ENCODE data around the gene CDK11A.
"Not testable (repeated sequence)": the region's sequence is repeated elsewhere in the genome, so short reads cannot be mapped to it uniquely, and the experiment has no call there.

Gene CDK11A

DNA sequence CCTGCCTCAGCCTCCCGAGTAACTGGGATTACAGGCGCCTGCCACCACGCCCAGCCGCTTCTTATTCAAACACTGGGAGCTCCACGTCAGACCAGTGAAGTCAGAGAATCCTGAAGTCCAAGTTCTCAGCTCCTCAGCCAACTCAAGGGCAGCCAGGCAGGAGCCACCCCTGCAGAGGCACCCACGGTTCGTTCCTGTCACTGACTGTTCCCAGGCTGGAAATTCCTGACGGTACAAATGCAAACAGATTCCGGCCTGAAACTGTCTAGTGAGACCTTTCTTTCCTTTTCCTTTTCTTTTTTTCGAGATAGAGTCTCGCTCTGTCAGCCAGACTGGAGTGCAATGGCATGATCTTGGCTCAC, 43.3 kb downstream of the CDK11A start:
- no peak for DNase-seq

GRCh38 chr1:1680031-1680911, 43.9 kb downstream of the CDK11A start:
- no peak for DNase-seq

GRCh38 chr1:1678581-1679380, 45.4 kb downstream of the CDK11A start:
- peak; percentile 75 for DNase-seq

- peak; percentile 41 for DNase-seq
These were observed 46.2 kb downstream of the CDK11A start for GRCh38 chr1:1677718-1678580.

DNA sequence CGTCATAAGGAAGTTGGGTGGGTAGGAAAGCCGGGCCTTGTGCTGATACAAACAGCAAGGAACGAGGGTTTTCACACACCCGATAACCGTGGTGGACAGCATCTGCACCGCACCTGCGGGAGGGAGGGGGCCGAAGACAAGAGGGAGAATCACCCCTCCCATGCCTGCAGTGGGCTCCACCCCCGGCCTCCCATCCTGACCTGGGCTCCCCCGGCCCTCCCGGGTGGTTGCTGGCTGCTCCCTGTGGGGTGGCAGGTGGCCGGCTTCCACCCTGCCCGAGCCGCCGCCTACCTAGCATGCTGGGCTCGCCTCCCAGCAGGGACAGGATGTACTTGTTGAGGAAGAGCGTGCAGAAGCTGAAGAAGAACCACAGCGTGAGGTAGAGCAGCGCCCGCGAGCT, 48.1 kb downstream of the CDK11A start:
- DNase-seq = not testable (repeated sequence)

DNA sequence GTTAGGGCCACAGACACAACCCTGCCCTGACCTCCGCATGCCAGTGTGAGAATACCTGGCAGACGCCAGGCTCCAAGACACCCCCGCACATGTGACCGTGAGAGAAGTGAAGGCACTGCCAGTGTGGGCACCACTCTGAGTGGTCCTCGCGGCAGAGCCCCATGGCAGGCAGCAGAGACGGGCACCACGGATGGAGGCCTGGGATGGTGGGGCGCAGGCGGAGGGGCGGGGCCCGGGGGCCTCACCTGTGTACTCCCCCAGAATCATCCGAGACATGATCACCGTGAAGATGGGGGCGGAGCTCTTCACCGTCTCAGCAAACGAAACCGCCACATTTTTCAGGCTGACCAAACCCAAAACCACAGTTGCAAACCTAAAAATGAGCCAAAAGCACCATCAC, 48.9 kb downstream of the CDK11A start:
- not testable (repeated sequence) for DNase-seq

GRCh38 chr1:1674806-1675205, 49.4 kb downstream of the CDK11A start:
- DNase-seq = not testable (repeated sequence)

GRCh38 chr1:1672181-1672965, 51.8 kb downstream of the CDK11A start:
- DNase-seq = no peak

DNA sequence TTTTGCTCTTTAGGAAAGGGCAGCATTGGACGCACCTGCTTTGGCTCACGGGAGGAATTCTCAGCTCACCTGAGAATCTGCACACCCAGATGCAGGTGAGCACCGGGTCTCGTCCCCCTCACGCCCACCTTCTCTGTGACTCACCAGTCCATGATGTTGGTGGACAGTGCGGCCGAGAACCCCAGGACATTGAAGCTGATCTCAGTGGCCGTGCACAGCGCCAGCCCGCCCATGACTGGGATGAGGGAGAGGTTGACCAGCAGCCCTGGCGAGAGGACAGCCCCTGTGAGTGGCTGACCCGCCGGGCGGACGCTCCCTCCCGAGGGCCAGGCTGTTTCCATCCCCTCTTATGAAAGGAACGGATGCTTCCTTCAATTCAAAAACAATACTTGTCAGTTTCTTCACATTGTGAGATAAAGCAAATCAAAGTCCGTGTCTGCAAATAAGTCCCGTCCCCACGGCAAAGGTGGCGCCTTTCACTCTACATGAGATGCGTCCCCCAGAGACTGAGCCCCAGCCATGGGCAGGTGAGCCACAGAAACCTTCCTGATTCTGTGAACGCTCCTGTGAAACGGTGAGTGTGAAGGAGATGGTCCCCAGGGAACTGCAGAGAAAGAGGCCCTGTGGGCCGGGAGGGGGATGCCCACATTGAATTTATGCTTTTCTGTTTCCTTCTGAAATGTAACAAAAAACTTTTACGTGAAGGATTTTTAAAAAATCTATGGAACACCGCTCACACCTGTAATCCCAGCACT, 52.6 kb downstream of the CDK11A start:
- DNase-seq = no peak

DNA sequence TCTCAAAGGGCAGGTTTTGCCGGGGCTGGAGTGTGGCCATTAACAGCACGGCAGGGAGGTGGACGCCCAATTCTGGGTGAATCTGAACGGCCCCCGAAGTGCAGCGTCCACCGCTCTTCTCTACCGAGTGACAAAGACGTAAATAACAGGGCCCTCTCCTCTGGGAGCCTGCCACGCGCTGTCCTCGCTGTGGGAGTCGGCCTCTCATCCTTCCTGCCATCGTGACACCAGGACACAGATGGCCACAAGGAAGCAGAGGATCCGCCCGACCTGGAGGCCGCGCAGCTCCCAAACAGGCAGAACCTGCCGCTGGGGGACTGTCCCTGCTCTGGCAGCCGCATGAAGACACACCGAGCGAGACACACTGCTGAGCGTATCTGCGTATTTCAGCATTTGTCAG, 53.3 kb downstream of the CDK11A start:
- DNase-seq = no peak

- DNase-seq = no peak
These were observed 54.4 kb downstream of the CDK11A start for GRCh38 chr1:1669468-1670440.

- no peak for DNase-seq
These were observed 57.6 kb downstream of the CDK11A start for GRCh38 chr1:1666526-1666925.

GRCh38 chr1:1665815-1666251, 58.3 kb downstream of the CDK11A start:
- peak; percentile 22 for DNase-seq

- no peak for DNase-seq
These were observed 59.0 kb downstream of the CDK11A start for GRCh38 chr1:1664941-1665814.

GRCh38 chr1:1664318-1664717, 59.8 kb downstream of the CDK11A start:
- DNase-seq = not testable (repeated sequence)

GRCh38 chr1:1662830-1663560, 61.2 kb downstream of the CDK11A start:
- not testable (repeated sequence) for DNase-seq

GRCh38 chr1:1662392-1662791, 61.8 kb downstream of the CDK11A start:
- DNase-seq = not testable (repeated sequence)

Measured in activated CD4-positive, alpha-beta T cell treated with anti-CD3 and anti-CD28 coated beads, Interleukin-10, Interleukin-2, amounts not matched to agents 100 ng/mL and 50 ng/mL, durations not matched to agents 16 hours and 8 hours (primary cell).